ENCODE measurements around the gene MKNK2. TPM values are rescaled to one million over a fixed set of nuclear protein-coding genes. Genes with fewer than 3 reads are reported as not detected.

Gene MKNK2
- total RNA-seq, 1 donor: 82.5 TPM

DNA sequence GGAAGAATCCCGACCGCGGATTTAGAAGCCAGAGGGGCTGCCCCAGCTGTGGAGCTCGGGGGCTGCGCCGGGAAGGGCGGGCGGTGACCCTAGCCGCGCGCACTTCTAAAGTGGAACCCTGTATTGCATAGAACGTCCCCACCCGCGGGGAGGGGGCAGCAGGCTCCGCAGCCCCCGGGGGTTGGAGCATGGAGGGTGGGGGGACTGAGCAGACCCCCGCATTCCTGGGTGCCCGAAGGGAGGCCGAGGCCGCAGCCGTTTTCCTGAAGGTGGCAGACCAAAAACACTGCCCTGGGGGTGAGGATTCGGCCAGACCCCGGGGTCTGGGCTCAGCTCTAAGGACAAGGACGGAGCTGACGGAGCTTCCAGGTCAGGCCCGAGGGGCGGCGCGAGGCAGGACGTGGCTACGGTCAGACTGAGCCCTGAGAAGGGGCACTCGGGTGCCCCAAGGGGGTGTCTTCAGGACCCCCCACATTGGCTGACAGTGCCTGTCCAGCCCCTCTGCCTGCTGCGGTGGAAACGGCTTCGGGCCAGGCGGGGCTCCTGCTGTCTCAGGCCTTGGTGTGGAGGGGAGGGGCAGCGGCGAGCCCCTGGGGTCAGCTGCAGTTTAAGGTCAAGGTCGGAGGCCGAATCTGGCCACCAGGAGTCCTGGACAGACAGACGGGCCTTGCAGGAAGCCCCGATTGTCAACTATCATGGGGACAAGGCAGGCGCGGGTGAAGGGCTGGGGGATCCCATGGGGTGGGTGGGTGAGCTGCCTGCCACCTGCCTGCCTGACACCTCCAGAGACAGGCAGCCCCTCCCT is 12.6 kb downstream of the MKNK2 start:
- DNase-seq (ENCODE audit: insufficient read length, low spot score, missing footprints): peak; percentile 83
- Histone ChIP-seq H3K4me2 (ENCODE audit: insufficient read depth, low read length) (no peak overlapping the region), H4K20me1 (ENCODE audit: insufficient read depth, low read length) (peaks cover 22% of the 10 kb centered on the region), H3K9me3 (ENCODE audit: low read depth, low read length) (peaks cover 4% of the 10 kb centered on the region), H3K79me2 (ENCODE audit: insufficient read depth, low read length) (no peaks in the 10 kb centered on the region), H3K27me3 (ENCODE audit: insufficient read depth, low read length) (no peaks in the 10 kb centered on the region), H3K36me3 (ENCODE audit: insufficient read depth, low read length) (peaks cover 30% of the 10 kb centered on the region), H3K4me3 (ENCODE audit: insufficient read depth, low read length) (no peak overlapping the region), H3K27ac (ENCODE audit: low read depth, low read length) (no peak overlapping the region), H3K4me1 (ENCODE audit: insufficient read depth, low read length) (peaks cover 6% of the 10 kb centered on the region), H2AFZ (ENCODE audit: low read length) (no peak overlapping the region)
- TF ChIP-seq, protein P1, sequence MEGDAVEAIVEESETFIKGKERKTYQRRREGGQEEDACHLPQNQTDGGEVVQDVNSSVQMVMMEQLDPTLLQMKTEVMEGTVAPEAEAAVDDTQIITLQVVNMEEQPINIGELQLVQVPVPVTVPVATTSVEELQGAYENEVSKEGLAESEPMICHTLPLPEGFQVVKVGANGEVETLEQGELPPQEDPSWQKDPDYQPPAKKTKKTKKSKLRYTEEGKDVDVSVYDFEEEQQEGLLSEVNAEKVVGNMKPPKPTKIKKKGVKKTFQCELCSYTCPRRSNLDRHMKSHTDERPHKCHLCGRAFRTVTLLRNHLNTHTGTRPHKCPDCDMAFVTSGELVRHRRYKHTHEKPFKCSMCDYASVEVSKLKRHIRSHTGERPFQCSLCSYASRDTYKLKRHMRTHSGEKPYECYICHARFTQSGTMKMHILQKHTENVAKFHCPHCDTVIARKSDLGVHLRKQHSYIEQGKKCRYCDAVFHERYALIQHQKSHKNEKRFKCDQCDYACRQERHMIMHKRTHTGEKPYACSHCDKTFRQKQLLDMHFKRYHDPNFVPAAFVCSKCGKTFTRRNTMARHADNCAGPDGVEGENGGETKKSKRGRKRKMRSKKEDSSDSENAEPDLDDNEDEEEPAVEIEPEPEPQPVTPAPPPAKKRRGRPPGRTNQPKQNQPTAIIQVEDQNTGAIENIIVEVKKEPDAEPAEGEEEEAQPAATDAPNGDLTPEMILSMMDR (IDR thresholded peaks at IDR 0.05; ENCODE audit: extremely low read depth, low read depth, low read length): no peak

DNA sequence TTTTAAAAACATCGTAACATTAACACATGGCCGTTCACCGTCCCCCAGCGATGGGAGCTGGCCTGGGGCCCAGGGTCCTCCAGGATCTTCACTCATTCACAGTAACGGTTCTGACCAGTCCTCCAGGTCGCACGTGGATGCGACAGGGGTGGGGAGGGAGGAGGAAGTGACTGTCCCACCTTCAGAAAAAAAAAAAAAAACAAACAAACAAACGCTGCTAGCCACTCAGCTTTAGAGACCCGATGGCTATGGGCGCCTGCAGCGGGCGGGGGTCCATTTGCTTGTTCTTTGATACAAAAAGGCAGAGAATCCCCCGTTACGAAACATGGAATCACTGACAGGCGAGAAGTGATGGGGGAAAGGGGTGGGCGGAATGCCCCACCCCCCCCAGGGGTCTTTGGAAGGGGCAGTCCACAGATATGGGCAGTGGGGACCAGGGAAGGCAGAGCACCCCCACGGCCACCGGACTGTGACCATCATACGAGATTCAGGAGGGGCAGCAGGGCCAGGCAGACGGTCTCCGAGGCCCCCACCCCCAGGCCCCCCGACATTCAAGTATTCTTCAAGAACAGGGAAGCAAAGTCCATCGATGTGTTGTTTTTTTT is 13.3 kb downstream of the MKNK2 start:
- H2AFZ ChIP-seq (ENCODE audit: low read length): no peak overlapping the region
- no peak overlapping the region for H3K4me2 ChIP-seq (ENCODE audit: insufficient read depth, low read length)
- DNase-seq (ENCODE audit: insufficient read length, low spot score, missing footprints): peak; percentile 66
- no peaks in the 10 kb centered on the region for H3K79me2 ChIP-seq (ENCODE audit: insufficient read depth, low read length)
- peaks cover 7% of the 10 kb centered on the region for H3K4me1 ChIP-seq (ENCODE audit: insufficient read depth, low read length)
- peaks cover 4% of the 10 kb centered on the region for H3K9me3 ChIP-seq (ENCODE audit: low read depth, low read length)
- H3K27ac ChIP-seq (ENCODE audit: low read depth, low read length): no peak overlapping the region
- peaks cover 18% of the 10 kb centered on the region for H4K20me1 ChIP-seq (ENCODE audit: insufficient read depth, low read length)
- TF ChIP-seq, protein P1 (IDR thresholded peaks at IDR 0.05; ENCODE audit: extremely low read depth, low read depth, low read length): no peak
- H3K27me3 ChIP-seq (ENCODE audit: insufficient read depth, low read length): no peaks in the 10 kb centered on the region
- no peak overlapping the region for H3K4me3 ChIP-seq (ENCODE audit: insufficient read depth, low read length)
- H3K36me3 ChIP-seq (ENCODE audit: insufficient read depth, low read length): peaks cover 27% of the 10 kb centered on the region

DNA sequence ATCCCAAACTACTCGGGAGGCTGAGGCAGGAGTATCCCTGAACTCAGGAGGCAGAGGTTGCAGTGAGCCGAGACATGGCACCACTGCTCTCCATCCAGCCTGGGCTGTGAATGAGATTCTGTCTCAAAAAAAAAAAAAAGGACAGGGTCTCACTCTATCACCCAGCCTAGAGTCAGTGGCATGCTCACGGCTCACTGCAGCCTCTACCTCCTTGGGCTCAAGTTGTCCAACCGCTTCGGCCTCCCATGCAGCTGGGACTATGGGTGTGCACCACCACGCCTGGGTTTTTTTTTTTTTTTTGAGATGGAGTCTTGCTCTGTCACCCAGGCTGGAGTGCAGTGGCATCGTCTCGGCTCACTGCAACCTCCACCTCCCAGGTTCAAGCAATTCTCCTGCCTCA is 14.6 kb downstream of the MKNK2 start:
- no peaks in the 10 kb centered on the region for H3K27me3 ChIP-seq (ENCODE audit: insufficient read depth, low read length)
- no peak overlapping the region for H3K27ac ChIP-seq (ENCODE audit: low read depth, low read length)
- H3K36me3 ChIP-seq (ENCODE audit: insufficient read depth, low read length): peaks cover 21% of the 10 kb centered on the region
- TF ChIP-seq, protein P1 (IDR thresholded peaks at IDR 0.05; ENCODE audit: extremely low read depth, low read depth, low read length): no peak
- peaks cover 12% of the 10 kb centered on the region for H3K4me1 ChIP-seq (ENCODE audit: insufficient read depth, low read length)
- H4K20me1 ChIP-seq (ENCODE audit: insufficient read depth, low read length): peaks cover 9% of the 10 kb centered on the region
- no peak for DNase-seq (ENCODE audit: insufficient read length, low spot score, missing footprints)
- H3K4me2 ChIP-seq (ENCODE audit: insufficient read depth, low read length): no peak overlapping the region
- H3K79me2 ChIP-seq (ENCODE audit: insufficient read depth, low read length): no peaks in the 10 kb centered on the region
- no peak overlapping the region for H2AFZ ChIP-seq (ENCODE audit: low read length)
- H3K4me3 ChIP-seq (ENCODE audit: insufficient read depth, low read length): no peak overlapping the region
- peaks cover 4% of the 10 kb centered on the region for H3K9me3 ChIP-seq (ENCODE audit: low read depth, low read length)

DNA sequence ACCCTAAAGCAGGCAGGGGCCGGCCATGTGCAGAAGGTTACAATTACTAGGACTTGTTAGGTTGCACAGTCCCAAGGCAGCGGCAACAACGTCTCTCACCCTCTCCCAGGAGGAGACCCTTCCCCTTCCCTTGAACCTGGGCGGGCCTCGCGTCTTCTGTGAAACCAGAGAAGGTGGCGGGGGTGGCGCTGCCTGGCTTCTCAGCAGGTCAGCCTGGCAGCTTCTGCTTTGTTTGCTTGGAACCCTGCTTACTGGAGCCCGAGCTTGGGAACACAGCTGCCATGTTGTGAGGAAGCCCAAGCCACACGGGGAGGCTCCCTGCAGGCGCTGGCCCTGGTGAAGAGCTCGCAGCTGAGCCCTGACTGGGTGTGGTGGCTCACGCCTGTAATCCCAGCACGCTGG is 15.5 kb downstream of the MKNK2 start:
- no peaks in the 10 kb centered on the region for H3K27me3 ChIP-seq (ENCODE audit: insufficient read depth, low read length)
- peaks cover 4% of the 10 kb centered on the region for H3K9me3 ChIP-seq (ENCODE audit: low read depth, low read length)
- H3K4me2 ChIP-seq (ENCODE audit: insufficient read depth, low read length): no peak overlapping the region
- TF ChIP-seq, protein P1 (IDR thresholded peaks at IDR 0.05; ENCODE audit: extremely low read depth, low read depth, low read length): no peak
- peaks cover 2% of the 10 kb centered on the region for H4K20me1 ChIP-seq (ENCODE audit: insufficient read depth, low read length)
- H3K27ac ChIP-seq (ENCODE audit: low read depth, low read length): no peak overlapping the region
- peaks cover 21% of the 10 kb centered on the region for H3K36me3 ChIP-seq (ENCODE audit: insufficient read depth, low read length)
- peaks cover 12% of the 10 kb centered on the region for H3K4me1 ChIP-seq (ENCODE audit: insufficient read depth, low read length)
- no peaks in the 10 kb centered on the region for H3K79me2 ChIP-seq (ENCODE audit: insufficient read depth, low read length)
- no peak overlapping the region for H2AFZ ChIP-seq (ENCODE audit: low read length)
- peak; percentile 27 for DNase-seq (ENCODE audit: insufficient read length, low spot score, missing footprints)
- no peak overlapping the region for H3K4me3 ChIP-seq (ENCODE audit: insufficient read depth, low read length)

All from osteoblast (primary cell).